ENCODE data around the gene ERC1.

The ERC1 gene

GRCh38 chr12:1362143-1362662 lies 371.2 kb downstream of the ERC1 start:
- no peak for DNase-seq

GRCh38 chr12:1365703-1366102 lies 374.7 kb downstream of the ERC1 start:
- no peak for DNase-seq

- DNase-seq = no peak
Measured at GRCh38 chr12:1367331-1368291, 376.6 kb downstream of the ERC1 start.

- DNase-seq = no peak
Measured at GRCh38 chr12:1369460-1369859, 378.4 kb downstream of the ERC1 start.

GRCh38 chr12:1369938-1370500 lies 379.0 kb downstream of the ERC1 start:
- no peak for DNase-seq

- no peak for DNase-seq
Measured at GRCh38 chr12:1373901-1374735, 383.1 kb downstream of the ERC1 start.

- DNase-seq = no peak
Measured at GRCh38 chr12:1375323-1375722, 384.3 kb downstream of the ERC1 start.

- DNase-seq = no peak
Measured at GRCh38 chr12:1377117-1377516, 386.1 kb downstream of the ERC1 start.

GRCh38 chr12:1377681-1378080 lies 386.7 kb downstream of the ERC1 start:
- no peak for DNase-seq

- DNase-seq = no peak
Measured at GRCh38 chr12:1380171-1380851, 389.3 kb downstream of the ERC1 start.

GRCh38 chr12:1382151-1382550 lies 391.1 kb downstream of the ERC1 start:
- no peak for DNase-seq

GRCh38 chr12:1382826-1383225 lies 391.8 kb downstream of the ERC1 start:
- no peak for DNase-seq

- no peak for DNase-seq
Measured at GRCh38 chr12:1383758-1384157, 392.7 kb downstream of the ERC1 start.

- DNase-seq = no peak
Measured at GRCh38 chr12:1384910-1385309, 393.9 kb downstream of the ERC1 start.

GRCh38 chr12:1391722-1392121 lies 400.7 kb downstream of the ERC1 start:
- DNase-seq = peak in 1 of 5 experiments; percentile 52

GRCh38 chr12:1395421-1395955 lies 404.5 kb downstream of the ERC1 start:
- no peak for DNase-seq

GRCh38 chr12:1398673-1399072 lies 407.6 kb downstream of the ERC1 start:
- DNase-seq = peak in 1 of 5 experiments; percentile 19

- DNase-seq = no peak
Measured at GRCh38 chr12:1401891-1402290, 410.9 kb downstream of the ERC1 start.

- DNase-seq = no peak
Measured at GRCh38 chr12:1403417-1403816, 412.4 kb downstream of the ERC1 start.

GRCh38 chr12:1405619-1406018 lies 414.6 kb downstream of the ERC1 start:
- no peak for DNase-seq

- no peak for DNase-seq
Measured at GRCh38 chr12:1410794-1411193, 419.8 kb downstream of the ERC1 start.

GRCh38 chr12:1413930-1414329 lies 422.9 kb downstream of the ERC1 start:
- no peak for DNase-seq
